Left kidney (tissue), 2 donors: ENCODE results near the gene RNF166. TPM values are rescaled to one million over a fixed set of nuclear protein-coding genes. Genes with fewer than 3 reads are reported as not detected.

ENCODE experiments used
- DNase-seq: peaks from one replicate; pipeline ENCODE4 v3.0.0-alpha.2; 2013
- polyA plus RNA-seq: library from polyadenylated mRNA; unstranded; fragments of 120-200 nt; gene quantifications from one replicate; pipeline ENCODE4 v1.2.1, GENCODE V29; 2013; ENCODE audit not compliant: insufficient read length

The RNF166 gene
- polyA plus RNA-seq, 1 donor: 15.3 TPM

- DNase-seq: no peak
These were observed 18.8 kb upstream of the RNF166 start for GRCh38 chr16:88724855-88725555.

DNA sequence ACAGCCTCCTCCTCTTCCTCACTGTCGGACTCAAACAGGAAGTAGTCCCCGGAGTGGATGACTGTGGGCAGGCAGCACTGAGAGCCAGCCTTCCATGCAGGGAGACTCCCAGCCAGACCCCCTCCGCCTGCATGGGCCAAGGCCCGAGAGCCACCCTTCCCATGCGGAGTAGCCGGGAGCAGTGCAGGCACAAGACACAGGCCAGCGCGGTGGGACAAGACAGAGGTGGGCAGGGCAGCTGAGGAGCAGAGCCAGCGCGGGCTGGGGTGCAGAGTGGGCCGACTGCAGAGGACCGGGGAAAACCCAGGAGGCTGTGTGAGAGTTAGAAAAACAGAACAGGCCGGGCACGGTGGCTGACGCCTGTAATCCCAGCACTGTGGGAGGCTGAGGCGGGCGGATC, 17.7 kb upstream of the RNF166 start:
- DNase-seq: no peak

GRCh38 chr16:88723507-88723887, 17.3 kb upstream of the RNF166 start:
- no peak for DNase-seq

DNA sequence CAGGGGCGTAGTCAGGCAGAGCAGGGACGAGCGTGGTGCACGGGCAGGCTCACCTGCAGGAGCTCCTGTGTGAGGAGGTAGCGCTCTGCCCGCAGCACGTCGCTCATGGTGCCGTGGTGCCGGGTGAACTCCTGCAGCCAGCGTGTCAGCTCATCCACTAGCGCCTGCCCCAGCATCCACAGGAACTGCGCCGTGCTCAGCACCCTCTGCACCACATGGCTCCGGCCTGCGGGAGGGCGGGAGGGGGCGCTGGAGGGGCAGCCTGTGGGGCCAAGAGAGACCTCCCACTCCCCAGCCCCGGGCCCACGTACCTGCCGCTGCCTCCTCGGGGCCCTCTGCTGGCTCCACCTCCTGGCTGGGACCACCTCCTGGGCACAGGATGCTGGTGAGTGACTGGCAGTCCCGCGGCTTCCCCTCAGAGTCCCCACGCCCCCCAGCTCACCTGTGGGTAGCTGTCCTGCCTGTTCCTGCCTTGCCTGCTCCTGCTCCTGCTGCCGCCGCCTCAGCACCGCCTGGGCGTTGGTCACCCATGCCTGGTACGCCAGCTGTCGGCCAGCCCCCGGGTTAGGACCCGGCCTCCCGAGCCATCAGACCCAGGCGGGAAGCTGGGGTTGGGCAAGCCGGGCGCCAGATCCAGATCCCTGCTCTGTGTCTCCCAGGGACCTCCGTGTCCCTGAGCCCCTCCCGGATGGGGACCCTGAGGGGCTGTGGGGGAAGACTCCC, 16.7 kb upstream of the RNF166 start:
- DNase-seq: no peak

DNA sequence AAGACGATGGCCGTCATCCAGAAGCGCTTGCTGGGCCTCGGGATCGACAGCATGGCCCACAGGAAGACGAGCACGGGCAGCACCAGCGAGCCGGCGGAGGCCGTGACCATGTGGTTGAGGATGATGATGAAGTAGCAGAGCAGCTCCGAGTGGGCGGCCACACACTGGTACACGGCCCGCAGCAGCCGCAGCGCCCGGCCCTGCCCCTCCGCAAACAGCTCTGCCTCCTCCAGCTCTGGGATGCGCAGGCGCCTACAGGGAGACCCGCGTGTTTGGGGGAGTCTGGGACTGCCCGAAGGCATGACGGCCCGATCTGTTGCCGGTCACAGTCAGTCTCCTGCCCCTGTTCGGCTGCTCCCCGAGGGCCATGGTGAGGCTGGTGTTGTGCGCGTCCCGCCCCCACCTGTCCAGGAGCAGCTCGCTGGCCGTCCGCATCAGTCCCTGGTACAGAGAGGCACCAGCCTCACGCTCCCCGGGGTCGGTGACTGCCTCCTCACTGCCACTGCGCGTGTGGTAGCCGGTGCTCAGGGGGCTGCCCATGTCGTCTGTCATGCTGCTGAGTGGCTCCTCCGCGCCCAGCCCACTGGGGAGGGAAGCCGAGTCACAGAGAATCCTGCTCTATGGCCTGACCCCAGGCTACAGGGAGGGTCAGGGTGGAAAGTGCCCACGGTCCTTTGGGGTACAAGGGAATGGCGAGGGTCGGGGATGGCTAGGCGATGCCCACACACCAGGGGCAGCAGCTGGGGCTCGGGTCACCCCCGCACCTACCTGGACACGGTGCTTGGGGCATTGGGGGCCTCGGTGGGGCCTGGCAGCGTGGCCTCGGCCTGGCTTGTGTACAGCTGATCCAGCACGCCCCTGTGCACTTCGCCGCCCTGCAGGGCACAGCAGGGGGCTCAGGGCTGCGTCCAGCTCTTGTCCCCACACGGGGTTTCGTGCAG, 15.9 kb upstream of the RNF166 start:
- no peak for DNase-seq

- no peak for DNase-seq
These were observed 15.0 kb upstream of the RNF166 start for GRCh38 chr16:88721236-88721635.

GRCh38 chr16:88720396-88720970, 14.3 kb upstream of the RNF166 start:
- DNase-seq: no peak

DNA sequence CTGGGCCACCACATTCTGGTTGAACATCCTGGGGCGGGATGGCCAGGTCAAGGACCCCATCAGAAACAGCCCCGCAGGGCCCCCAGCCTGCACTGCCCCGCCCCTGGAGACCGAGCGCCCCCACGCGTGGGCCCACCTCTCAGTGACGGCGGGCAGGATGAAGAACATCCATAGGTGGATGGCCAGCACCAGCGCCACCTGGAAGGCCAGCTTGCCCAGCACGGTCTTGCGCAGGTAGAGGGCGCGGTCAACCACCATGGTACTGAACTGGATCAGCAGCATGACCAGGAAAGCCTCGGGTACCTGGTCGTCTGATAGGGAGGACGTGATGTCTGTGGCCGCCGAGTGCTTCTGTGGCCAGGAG, 13.7 kb upstream of the RNF166 start:
- no peak for DNase-seq

DNA sequence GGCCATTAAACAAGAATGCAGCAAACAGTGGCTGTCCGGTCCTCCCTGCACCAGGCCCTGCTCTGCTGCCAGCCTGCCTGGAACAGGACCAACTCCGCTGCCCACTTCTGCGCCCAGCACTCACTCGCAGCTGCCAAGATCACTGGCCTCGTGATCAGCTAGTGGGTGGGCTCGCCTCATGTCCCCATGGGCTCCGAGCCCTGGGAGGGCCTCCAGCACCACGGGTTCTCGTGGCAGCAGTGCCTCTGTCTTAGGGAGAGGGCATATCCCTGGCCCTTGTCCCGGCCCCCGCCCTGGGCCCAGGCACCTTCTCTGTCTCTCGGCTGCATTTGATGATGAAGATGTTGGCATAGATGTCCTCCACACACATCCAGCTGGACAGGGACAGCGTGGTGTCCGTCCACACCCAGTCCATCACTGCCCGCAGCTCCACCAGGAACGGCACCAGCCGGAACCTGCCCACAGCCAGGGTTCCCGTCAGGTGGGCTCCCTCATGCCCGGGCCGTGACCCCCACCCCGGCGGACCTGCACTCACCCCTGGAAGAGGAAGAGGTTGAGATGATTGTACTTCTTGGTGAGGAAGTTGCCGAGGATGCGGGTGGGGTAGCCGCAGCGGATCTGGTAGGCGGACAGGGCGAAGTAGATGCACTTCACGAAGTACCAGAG, 13.2 kb upstream of the RNF166 start:
- DNase-seq: no peak

GRCh38 chr16:88718178-88718577, 12.0 kb upstream of the RNF166 start:
- no peak for DNase-seq

GRCh38 chr16:88716601-88717001, 10.4 kb upstream of the RNF166 start:
- no peak for DNase-seq

GRCh38 chr16:88716201-88716600, 10.0 kb upstream of the RNF166 start:
- DNase-seq: no peak

GRCh38 chr16:88715312-88716190, 9.3 kb upstream of the RNF166 start:
- no peak for DNase-seq

GRCh38 chr16:88714420-88715302, 8.5 kb upstream of the RNF166 start:
- DNase-seq: no peak

- no peak for DNase-seq
These were observed 7.6 kb upstream of the RNF166 start for GRCh38 chr16:88713568-88714419.

DNA sequence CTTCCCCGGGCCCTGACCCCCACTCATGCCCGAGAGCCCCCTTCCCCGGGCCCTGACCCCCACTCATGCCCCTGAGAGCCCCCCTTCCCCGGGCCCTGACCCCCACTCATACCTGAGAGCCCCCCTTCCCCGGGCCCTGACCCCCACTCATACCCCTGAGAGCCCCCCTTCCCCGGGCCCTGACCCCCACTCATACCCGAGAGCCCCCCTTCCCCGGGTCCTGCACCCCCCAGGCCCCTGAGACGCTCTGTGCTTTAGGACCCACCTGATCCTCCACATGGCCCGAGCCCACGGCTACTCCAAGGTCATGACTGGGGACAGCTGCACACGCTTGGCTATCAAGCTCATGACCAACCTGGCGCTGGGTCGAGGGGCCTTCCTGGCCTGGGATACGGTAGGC, 6.8 kb upstream of the RNF166 start:
- no peak for DNase-seq

DNA sequence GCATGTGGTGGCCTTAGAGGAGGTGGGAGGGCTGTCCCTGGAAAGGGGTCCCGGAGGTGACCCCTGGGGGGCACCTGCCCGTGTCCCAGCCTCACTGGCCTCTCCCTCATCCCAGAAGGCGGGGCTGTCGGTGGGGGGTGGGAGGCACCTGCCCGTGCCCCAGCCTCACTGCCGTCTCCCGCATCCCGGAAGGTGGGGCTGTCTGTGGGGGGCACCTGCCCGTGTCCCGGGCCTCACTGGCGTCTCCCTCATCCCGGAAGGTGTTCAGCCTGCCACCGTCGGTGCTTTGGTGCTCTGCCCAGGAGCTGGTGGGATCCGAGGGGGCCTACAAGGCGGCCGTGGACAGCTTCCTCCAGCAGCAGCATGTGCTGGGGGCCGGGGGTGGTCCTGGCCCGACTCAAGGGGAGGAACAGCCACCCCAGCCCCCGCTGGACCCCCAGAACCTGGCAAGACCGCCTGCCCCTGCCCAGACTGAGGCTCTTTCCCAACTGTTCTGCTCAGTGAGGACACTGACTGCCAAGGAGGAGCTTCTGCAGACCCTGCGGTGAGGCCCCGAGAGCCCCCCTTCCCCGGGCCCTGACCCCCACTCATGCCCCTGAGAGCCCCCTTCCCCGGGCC, 6.3 kb upstream of the RNF166 start:
- DNase-seq: no peak

DNA sequence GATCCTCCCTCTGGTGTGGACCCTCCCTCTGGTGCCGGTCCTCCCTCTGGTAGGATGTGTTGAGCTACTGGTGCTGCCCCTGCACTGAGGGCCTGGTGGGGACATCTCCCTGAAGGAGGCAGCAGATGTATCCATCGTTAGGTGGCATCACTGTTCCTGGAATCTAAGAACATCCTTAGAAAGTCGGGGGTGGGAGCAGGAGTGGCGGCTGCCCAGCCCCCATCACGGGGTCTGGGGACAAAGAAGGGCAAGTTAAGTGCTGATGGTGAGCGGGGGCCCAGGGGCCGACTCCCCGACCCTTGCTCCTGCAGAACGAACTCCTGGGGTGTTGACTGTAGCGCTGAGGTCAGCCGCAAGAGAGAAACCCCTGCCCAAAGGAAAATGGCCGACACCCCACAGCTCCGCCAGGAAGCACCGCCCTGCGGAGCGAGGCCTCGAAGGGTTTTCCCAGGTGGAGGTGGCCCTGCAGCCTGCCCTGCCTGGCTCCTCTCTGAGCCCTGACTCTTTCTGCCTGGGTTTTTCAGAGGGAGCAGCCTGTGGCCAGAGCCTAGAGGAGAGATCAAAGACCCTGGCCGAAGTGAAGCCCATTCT, 5.6 kb upstream of the RNF166 start:
- DNase-seq: no peak
